Activated CD4-positive, CD25-positive, alpha-beta regulatory T cell treated with anti-CD3 and anti-CD28 coated beads, Interleukin-2, amount 50 U/mL, for 72 hours (primary cell): ENCODE results near the gene MBIP.

Experiments
- DNase-seq: peaks from one replicate; pipeline ENCODE4 v3.0.0; 2021

Gene MBIP

GRCh38 chr14:36306836-36307235, 13.6 kb downstream of the MBIP start:
- DNase-seq: no peak

GRCh38 chr14:36304895-36305294, 15.5 kb downstream of the MBIP start:
- DNase-seq: no peak

GRCh38 chr14:36303960-36304359, 16.5 kb downstream of the MBIP start:
- DNase-seq: no peak

GRCh38 chr14:36302823-36303222, 17.6 kb downstream of the MBIP start:
- DNase-seq: no peak

- DNase-seq: no peak
Measured at GRCh38 chr14:36301159-36301558, 19.3 kb downstream of the MBIP start.

- no peak for DNase-seq
Measured at GRCh38 chr14:36300337-36300736, 20.1 kb downstream of the MBIP start.

- DNase-seq: no peak
Measured at GRCh38 chr14:36295642-36296627, 24.5 kb downstream of the MBIP start.

- DNase-seq: no peak
Measured at GRCh38 chr14:36294543-36294942, 25.9 kb downstream of the MBIP start.

- DNase-seq: no peak
Measured at GRCh38 chr14:36293824-36294223, 26.6 kb downstream of the MBIP start.

- DNase-seq: no peak
Measured at GRCh38 chr14:36289954-36290353, 30.5 kb downstream of the MBIP start.

- no peak for DNase-seq
Measured at GRCh38 chr14:36288496-36288895, 31.9 kb downstream of the MBIP start.

GRCh38 chr14:36284971-36285595, 35.4 kb downstream of the MBIP start:
- DNase-seq: no peak

GRCh38 chr14:36281309-36281708, 39.1 kb downstream of the MBIP start:
- DNase-seq: no peak

GRCh38 chr14:36279306-36280190, 40.9 kb downstream of the MBIP start:
- no peak for DNase-seq

GRCh38 chr14:36275741-36276140, 44.7 kb downstream of the MBIP start:
- no peak for DNase-seq

- no peak for DNase-seq
Measured at GRCh38 chr14:36271939-36272907, 48.2 kb downstream of the MBIP start.

- DNase-seq: no peak
Measured at GRCh38 chr14:36271222-36271621, 49.2 kb downstream of the MBIP start.

GRCh38 chr14:36270191-36270590, 50.2 kb downstream of the MBIP start:
- no peak for DNase-seq

- DNase-seq: no peak
Measured at GRCh38 chr14:36268121-36268520, 52.3 kb downstream of the MBIP start.

- DNase-seq: no peak
Measured at GRCh38 chr14:36264595-36264994, 55.8 kb downstream of the MBIP start.

- no peak for DNase-seq
Measured at GRCh38 chr14:36264107-36264506, 56.3 kb downstream of the MBIP start.
